GM23248 (cell line): ENCODE data around the gene LDB1. TPM values are rescaled to one million over a fixed set of nuclear protein-coding genes. Genes with fewer than 3 reads are reported as not detected.
A peak's percentile ranks its signal among the peaks of the same experiment; 100 is the strongest.

Experiments used
- DNase-seq: peaks from one replicate; pipeline ENCODE4 v3.0.0-alpha.2; 2015
- H2AFZ ChIP-seq: fragments of 200-600 bp; sonication (generic); 2 replicates; pipeline ENCODE4 v1.6.1; 2016; ENCODE audit warnings: antibody characterized with exemption
- H3F3A ChIP-seq: fragments of 200-600 bp; sonication (generic); 2 replicates; pipeline ENCODE4 v1.6.1; 2016; ENCODE audit warnings: mild to moderate bottlenecking, antibody characterized with exemption, mixed run types; ENCODE audit not compliant: insufficient read depth
- H3K27ac ChIP-seq: fragments of 200-600 bp; sonication (generic); 2 replicates; pipeline ENCODE4 v1.5.1; 2016; ENCODE audit warnings: mild to moderate bottlenecking
- H3K27me3 ChIP-seq: fragments of 200-600 bp; sonication (generic); replicated peaks from 2 replicates; pipeline ENCODE4 v1.6.1; 2016; ENCODE audit warnings: mild to moderate bottlenecking; ENCODE audit not compliant: insufficient read depth
- H3K36me3 ChIP-seq: fragments of 200-600 bp; sonication (generic); 2 replicates; pipeline ENCODE4 v1.6.1; 2016; ENCODE audit warnings: low read depth, mild to moderate bottlenecking
- H3K4me1 ChIP-seq: fragments of 200-600 bp; sonication (generic); 2 replicates; pipeline ENCODE4 v1.6.1; 2016; ENCODE audit warnings: mild to moderate bottlenecking; ENCODE audit not compliant: insufficient read depth
- H3K4me2 ChIP-seq: fragments of 200-600 bp; sonication (generic); one replicate; pipeline ENCODE4 v1.6.1; 2016; ENCODE audit warnings: mild to moderate bottlenecking; ENCODE audit not compliant: unreplicated experiment
- H3K4me3 ChIP-seq: fragments of 200-600 bp; sonication (generic); 2 replicates; pipeline ENCODE4 v1.5.1; 2016; ENCODE audit warnings: mild to moderate bottlenecking
- H3K79me2 ChIP-seq: fragments of 200-600 bp; sonication (generic); 2 replicates; pipeline ENCODE4 v1.6.1; 2016; ENCODE audit warnings: mild to moderate bottlenecking; ENCODE audit not compliant: insufficient read depth
- H3K9ac ChIP-seq: fragments of 200-600 bp; sonication (generic); 2 replicates; pipeline ENCODE4 v1.6.1; 2016; ENCODE audit warnings: mild to moderate bottlenecking
- H3K9me2 ChIP-seq: fragments of 200-600 bp; sonication (generic); 2 replicates; pipeline ENCODE4 v1.6.1; 2016; ENCODE audit warnings: mixed run types, mild to moderate bottlenecking, moderate library complexity; ENCODE audit not compliant: insufficient read depth
- H3K9me3 ChIP-seq: fragments of 200-600 bp; sonication (generic); one replicate; pipeline ENCODE4 v1.6.1; 2017; ENCODE audit warnings: low read depth
- H4K20me1 ChIP-seq: fragments of 200-600 bp; sonication (generic); 2 replicates; pipeline ENCODE4 v1.6.0; 2016; ENCODE audit not compliant: insufficient read depth
- EZH2 ChIP-seq: fragments of 200-600 bp; sonication (generic); IDR thresholded peaks from 2 replicates; pipeline ENCODE4 v1.6.1; 2018; ENCODE audit warnings: antibody characterized with exemption, mild to moderate bottlenecking; ENCODE audit not compliant: insufficient read depth, poor library complexity, severe bottlenecking
- EZH2phosphoT487 ChIP-seq: fragments of 200-600 bp; sonication (generic); IDR thresholded peaks from 2 replicates; pipeline ENCODE4 v1.6.1; 2018; ENCODE audit warnings: antibody characterized with exemption, moderate library complexity, mild to moderate bottlenecking, low read depth; ENCODE audit not compliant: insufficient read depth
- WGBS, 2 experiments: methylation state at CpG; one replicate each; pipeline ENCODE4 v1.1.6; 2015 to 2017; ENCODE audit warnings: low lambda C conversion rate in 2 of 2, low coverage in 1 of 2; ENCODE audit errors: missing lambda C conversion rate in 2 of 2; 5-methylcytosine and 5-hydroxymethylcytosine counted together
- in situ Hi-C: fragments of 300-500 bp; cut with MboI; formaldehyde crosslinking; loops from 2 replicates; pipeline ENCODE4 v1.15.0; 2020
- polyA plus RNA-seq: library from polyadenylated mRNA; unstranded; fragments of >200 nt; fragmentation: Nextera tagmentation; extraction: Ambion mirVana; gene quantifications from 2 replicates; pipeline ENCODE4 v1.2.1, GENCODE V29; 2016
- total RNA-seq: library from RNA; depleted of rRNA; stranded (reverse); fragments of >200 nt; shearing (Covaris generic); gene quantifications from 2 replicates; pipeline ENCODE4 v1.2.3, GENCODE V29; 2014; rRNA removed

LDB1 gene
- total RNA-seq (28.1 and 30.5 TPM in 2 replicates), polyA plus RNA-seq (4.8 and 5.0 TPM in 2 replicates)

- no peak for TF ChIP-seq EZH2phosphoT487
- no peak for TF ChIP-seq EZH2
- H3K79me2 ChIP-seq, result peaks cover 45% of the 10 kb centered on the region
- H3K9ac ChIP-seq, result peak within 1 kb of the TSS; percentile 92
- peak within 1 kb of the TSS; percentile 79 for H2AFZ ChIP-seq
- in situ Hi-C loops, result no loop called here
- H3K36me3 ChIP-seq, result no peaks in the 10 kb centered on the region
- 1 to 2% methylated on average over 64 to 100 of the region's 104 CpGs for whole genome bisulfite sequencing, 2 experiments
- peak within 1 kb of the TSS; percentile 98 for H3K4me2 ChIP-seq
- H3K4me1 ChIP-seq, result peaks cover 47% of the 10 kb centered on the region
- H3K4me3 ChIP-seq, result peak within 1 kb of the TSS; percentile 91
- DNase-seq, result peak; percentile 84
- peaks cover 27% of the 10 kb centered on the region for H3F3A ChIP-seq
- no peaks in the 10 kb centered on the region for H3K9me2 ChIP-seq
- H3K27ac ChIP-seq, result peak within 1 kb of the TSS; percentile 87
- H4K20me1 ChIP-seq, result no peaks in the 10 kb centered on the region
- no peaks in the 10 kb centered on the region for H3K9me3 ChIP-seq
- no peaks in the 10 kb centered on the region for H3K27me3 ChIP-seq
Measured at GRCh38 chr10:102120142-102120990, at the start of gene LDB1. TSS of gene LDB1 (minus strand) at chr10:102120368. CDS start at chr10:102120110, 258 bp downstream.

- no peak overlapping the region for H3K4me2 ChIP-seq
- H3K4me3 ChIP-seq, result no peak overlapping the region
- H2AFZ ChIP-seq, result no peak overlapping the region
- no peaks in the 10 kb centered on the region for H3K79me2 ChIP-seq
- in situ Hi-C loops, result no loop called here
- no peaks in the 10 kb centered on the region for H3K4me1 ChIP-seq
- H3K27me3 ChIP-seq, result no peaks in the 10 kb centered on the region
- no peak overlapping the region for H3K9ac ChIP-seq
- no peaks in the 10 kb centered on the region for H4K20me1 ChIP-seq
- TF ChIP-seq EZH2phosphoT487 (no peak), EZH2 (no peak)
- no peaks in the 10 kb centered on the region for H3K9me2 ChIP-seq
- peaks cover 33% of the 10 kb centered on the region for H3F3A ChIP-seq
- DNase-seq, result peak; percentile 61
- no peak overlapping the region for H3K27ac ChIP-seq
- peaks cover 15% of the 10 kb centered on the region; the same call in 1 of the 2 replicates for H3K36me3 ChIP-seq
- 0 to 5% methylated on average over 1 of the region's 1 CpG for WGBS, 2 experiments
- H3K9me3 ChIP-seq, result no peaks in the 10 kb centered on the region
Measured at GRCh38 chr10:102167861-102168260, 47.7 kb upstream of the LDB1 start.

- Histone ChIP-seq H3K27me3 (no peaks in the 10 kb centered on the region), H3K9ac (no peak overlapping the region), H3K79me2 (peaks cover 18% of the 10 kb centered on the region), H3K9me2 (no peaks in the 10 kb centered on the region), H3F3A (peaks cover 50% of the 10 kb centered on the region), H3K4me2 (no peak overlapping the region), H3K27ac (no peak overlapping the region), H3K9me3 (no peaks in the 10 kb centered on the region), H3K4me1 (peaks cover 11% of the 10 kb centered on the region), H3K36me3 (peaks cover 55% of the 10 kb centered on the region), H2AFZ (no peak overlapping the region), H4K20me1 (no peaks in the 10 kb centered on the region), H3K4me3 (no peak overlapping the region)
- no peak for DNase-seq
- 55 to 63% methylated on average over 4 of the region's 4 CpGs for WGBS, 2 experiments
- in situ Hi-C loops, result no loop called here
- TF ChIP-seq EZH2phosphoT487, result no peak
- no peak for TF ChIP-seq EZH2
Measured at GRCh38 chr10:102163342-102163989, 43.3 kb upstream of the LDB1 start.

- Histone ChIP-seq H3K9ac (no peak overlapping the region), H3K27ac (no peak overlapping the region), H2AFZ (no peak overlapping the region), H3K79me2 (peaks cover 55% of the 10 kb centered on the region), H3K4me3 (no peak overlapping the region), H4K20me1 (0 out of 2 replicates have a peak, but pooled peaks cover 3% of the 10 kb centered on the region), H3K36me3 (peaks cover 78% of the 10 kb centered on the region), H3K9me3 (no peaks in the 10 kb centered on the region), H3F3A (peaks cover 40% of the 10 kb centered on the region), H3K27me3 (no peaks in the 10 kb centered on the region), H3K9me2 (no peaks in the 10 kb centered on the region), H3K4me2 (no peak overlapping the region), H3K4me1 (peaks cover 12% of the 10 kb centered on the region)
- in situ Hi-C loops, result no loop called here
- no peak for DNase-seq
- WGBS, 2 experiments, result 76 to 82% methylated on average over 4 of the region's 4 CpGs
- TF ChIP-seq EZH2phosphoT487, result no peak
- TF ChIP-seq EZH2, result no peak
Measured at GRCh38 chr10:102159831-102160230, 39.7 kb upstream of the LDB1 start.
